ENCODE results near the gene DCXR. TPM values are rescaled to one million over a fixed set of nuclear protein-coding genes. Genes with fewer than 3 reads are reported as not detected.

Gene DCXR
- total and polyA plus RNA-seq, 2 experiments from 2014 or later, result 86.9 to 137 TPM

GRCh38 chr17:82078433-82078832, 40.9 kb upstream of the DCXR start:
- H3K27me3 Mint-ChIP-seq (ENCODE audit: insufficient read depth, low read depth, poor library complexity), result peaks cover 28% of the 10 kb centered on the region
- peaks cover 39% of the 10 kb centered on the region for H3K36me3 Mint-ChIP-seq (ENCODE audit: low read depth)
- Histone ChIP-seq H3K9me2 (ENCODE audit: insufficient read depth) (no peaks in the 10 kb centered on the region), H2AFZ (no peak overlapping the region), H3F3A (replicated peaks; ENCODE audit: low read depth) (peaks cover 23% of the 10 kb centered on the region), H3K4me3 (no peak overlapping the region), H3K4me1 (ENCODE audit: insufficient read depth) (no peaks in the 10 kb centered on the region), H3K79me2 (replicated peaks; ENCODE audit: insufficient read depth) (no peaks in the 10 kb centered on the region), H3K27ac (ENCODE audit: low read depth) (no peak overlapping the region), H3K27me3 (ENCODE audit: insufficient read depth) (no peaks in the 10 kb centered on the region; the same call in 1 of the 2 replicates), H3K4me2 (no peak overlapping the region), H3K36me3 (ENCODE audit: insufficient read depth) (peaks cover 10% of the 10 kb centered on the region; the same call in 1 of the 2 replicates), H4K20me1 (replicated peaks; ENCODE audit: insufficient read depth) (peaks cover 8% of the 10 kb centered on the region; the same call in 1 of the 2 replicates)
- ATAC-seq, result no peak
- H3K4me1 Mint-ChIP-seq, result peaks cover 3% of the 10 kb centered on the region
- H3K9me3 Mint-ChIP-seq, result no peaks in the 10 kb centered on the region; the same call in 1 of the 3 replicates
- TF ChIP-seq ZNF114 (CRISPR knock-in tag; IDR thresholded peaks at IDR 0.05) (no peak), NANOG (IDR thresholded peaks at IDR 0.05; ENCODE audit: borderline replicate concordance) (no peak), STAT1 (IDR thresholded peaks at IDR 0.05; ENCODE audit: unreplicated experiment) (no peak), ZNF331 (CRISPR knock-in tag; IDR thresholded peaks at IDR 0.05; ENCODE audit: low read depth) (no peak), ETS1 (IDR thresholded peaks at IDR 0.05) (no peak), JUNB (IDR thresholded peaks at IDR 0.05; ENCODE audit: unreplicated experiment) (no peak), ZNF462 (CRISPR knock-in tag; IDR thresholded peaks at IDR 0.05) (no peak), EZH2 (IDR thresholded peaks at IDR 0.05; ENCODE audit: low read depth, unreplicated experiment) (no peak), POLR2AphosphoS5 (IDR thresholded peaks at IDR 0.05; ENCODE audit: low read depth) (no peak), EZH2phosphoT487 (IDR thresholded peaks at IDR 0.05; ENCODE audit: unreplicated experiment) (no peak), CREB1 (CRISPR knock-in tag; IDR thresholded peaks at IDR 0.05; ENCODE audit: low read depth) (no peak)
- TF ChIP-seq, protein P1, sequence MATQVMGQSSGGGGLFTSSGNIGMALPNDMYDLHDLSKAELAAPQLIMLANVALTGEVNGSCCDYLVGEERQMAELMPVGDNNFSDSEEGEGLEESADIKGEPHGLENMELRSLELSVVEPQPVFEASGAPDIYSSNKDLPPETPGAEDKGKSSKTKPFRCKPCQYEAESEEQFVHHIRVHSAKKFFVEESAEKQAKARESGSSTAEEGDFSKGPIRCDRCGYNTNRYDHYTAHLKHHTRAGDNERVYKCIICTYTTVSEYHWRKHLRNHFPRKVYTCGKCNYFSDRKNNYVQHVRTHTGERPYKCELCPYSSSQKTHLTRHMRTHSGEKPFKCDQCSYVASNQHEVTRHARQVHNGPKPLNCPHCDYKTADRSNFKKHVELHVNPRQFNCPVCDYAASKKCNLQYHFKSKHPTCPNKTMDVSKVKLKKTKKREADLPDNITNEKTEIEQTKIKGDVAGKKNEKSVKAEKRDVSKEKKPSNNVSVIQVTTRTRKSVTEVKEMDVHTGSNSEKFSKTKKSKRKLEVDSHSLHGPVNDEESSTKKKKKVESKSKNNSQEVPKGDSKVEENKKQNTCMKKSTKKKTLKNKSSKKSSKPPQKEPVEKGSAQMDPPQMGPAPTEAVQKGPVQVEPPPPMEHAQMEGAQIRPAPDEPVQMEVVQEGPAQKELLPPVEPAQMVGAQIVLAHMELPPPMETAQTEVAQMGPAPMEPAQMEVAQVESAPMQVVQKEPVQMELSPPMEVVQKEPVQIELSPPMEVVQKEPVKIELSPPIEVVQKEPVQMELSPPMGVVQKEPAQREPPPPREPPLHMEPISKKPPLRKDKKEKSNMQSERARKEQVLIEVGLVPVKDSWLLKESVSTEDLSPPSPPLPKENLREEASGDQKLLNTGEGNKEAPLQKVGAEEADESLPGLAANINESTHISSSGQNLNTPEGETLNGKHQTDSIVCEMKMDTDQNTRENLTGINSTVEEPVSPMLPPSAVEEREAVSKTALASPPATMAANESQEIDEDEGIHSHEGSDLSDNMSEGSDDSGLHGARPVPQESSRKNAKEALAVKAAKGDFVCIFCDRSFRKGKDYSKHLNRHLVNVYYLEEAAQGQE (IDR thresholded peaks at IDR 0.05; ENCODE audit: unreplicated experiment), result no peak
- TF ChIP-seq, protein P2, sequence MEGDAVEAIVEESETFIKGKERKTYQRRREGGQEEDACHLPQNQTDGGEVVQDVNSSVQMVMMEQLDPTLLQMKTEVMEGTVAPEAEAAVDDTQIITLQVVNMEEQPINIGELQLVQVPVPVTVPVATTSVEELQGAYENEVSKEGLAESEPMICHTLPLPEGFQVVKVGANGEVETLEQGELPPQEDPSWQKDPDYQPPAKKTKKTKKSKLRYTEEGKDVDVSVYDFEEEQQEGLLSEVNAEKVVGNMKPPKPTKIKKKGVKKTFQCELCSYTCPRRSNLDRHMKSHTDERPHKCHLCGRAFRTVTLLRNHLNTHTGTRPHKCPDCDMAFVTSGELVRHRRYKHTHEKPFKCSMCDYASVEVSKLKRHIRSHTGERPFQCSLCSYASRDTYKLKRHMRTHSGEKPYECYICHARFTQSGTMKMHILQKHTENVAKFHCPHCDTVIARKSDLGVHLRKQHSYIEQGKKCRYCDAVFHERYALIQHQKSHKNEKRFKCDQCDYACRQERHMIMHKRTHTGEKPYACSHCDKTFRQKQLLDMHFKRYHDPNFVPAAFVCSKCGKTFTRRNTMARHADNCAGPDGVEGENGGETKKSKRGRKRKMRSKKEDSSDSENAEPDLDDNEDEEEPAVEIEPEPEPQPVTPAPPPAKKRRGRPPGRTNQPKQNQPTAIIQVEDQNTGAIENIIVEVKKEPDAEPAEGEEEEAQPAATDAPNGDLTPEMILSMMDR (conservative IDR thresholded peaks at IDR 0.05; ENCODE audit: low read depth in 2 of 2), result no peak
- no peak overlapping the region; the same call in 2 of the 3 replicates for H3K4me3 Mint-ChIP-seq
- no peak overlapping the region for H3K27ac Mint-ChIP-seq
- no peak for DNase-seq (ENCODE audit: low spot score)

Data from GM23338 (cell line).